Measurements from ENCODE around the gene MYL6B. TPM values are rescaled to one million over a fixed set of nuclear protein-coding genes. Genes with fewer than 3 reads are reported as not detected.

The MYL6B gene
- total RNA-seq, 1 donor from 2014 or later = 54.1 TPM

GRCh38 chr12:56143217-56143616 lies 9.2 kb upstream of the MYL6B start:
- H3K9me3 ChIP-seq (replicated peaks) = no peaks in the 10 kb centered on the region
- no peak for TF ChIP-seq CTCF (IDR thresholded peaks at IDR 0.05; ENCODE audit: borderline replicate concordance)
- no peaks in the 10 kb centered on the region for H3K27me3 ChIP-seq (ENCODE audit: low read depth)
- peak overlapping the region; percentile 89 for H3K27ac ChIP-seq (replicated peaks)
- peaks cover 65% of the 10 kb centered on the region for H3K36me3 ChIP-seq
- intact Hi-C loops (cut with micrococcal nuclease) = no loop called here
- peaks cover 42% of the 10 kb centered on the region for H3K4me1 ChIP-seq
- no peak overlapping the region for H3K4me3 ChIP-seq
- DNase-seq = no peak

GRCh38 chr12:56143870-56144269 lies 8.5 kb upstream of the MYL6B start:
- intact Hi-C loops (cut with micrococcal nuclease) = no loop called here

GRCh38 chr12:56145217-56145616 lies 7.2 kb upstream of the MYL6B start:
- TF ChIP-seq CTCF (IDR thresholded peaks at IDR 0.05; ENCODE audit: borderline replicate concordance) = no peak
- intact Hi-C loops (cut with micrococcal nuclease) = no loop called here
- peak overlapping the region; percentile 89 for H3K27ac ChIP-seq (replicated peaks)
- peaks cover 42% of the 10 kb centered on the region for H3K4me1 ChIP-seq
- peaks cover 45% of the 10 kb centered on the region for H3K36me3 ChIP-seq
- H3K9me3 ChIP-seq (replicated peaks) = no peaks in the 10 kb centered on the region
- no peaks in the 10 kb centered on the region for H3K27me3 ChIP-seq (ENCODE audit: low read depth)
- H3K4me3 ChIP-seq = no peak overlapping the region
- DNase-seq = no peak

More at GRCh38 chr12:56143870-56144269, 8.5 kb upstream of the MYL6B start:
- Histone ChIP-seq H3K4me1 (peaks cover 42% of the 10 kb centered on the region), H3K27ac (replicated peaks) (peak overlapping the region; percentile 89), H3K9me3 (replicated peaks) (no peaks in the 10 kb centered on the region), H3K4me3 (no peak overlapping the region), H3K27me3 (ENCODE audit: low read depth) (no peaks in the 10 kb centered on the region), H3K36me3 (peaks cover 58% of the 10 kb centered on the region)
- no peak for TF ChIP-seq CTCF (IDR thresholded peaks at IDR 0.05; ENCODE audit: borderline replicate concordance)
- peak; percentile 55 for DNase-seq

- Histone ChIP-seq H3K4me3 (no peak overlapping the region), H3K36me3 (peaks cover 34% of the 10 kb centered on the region), H3K27me3 (ENCODE audit: low read depth) (no peaks in the 10 kb centered on the region), H3K9me3 (replicated peaks) (no peaks in the 10 kb centered on the region), H3K27ac (replicated peaks) (peak overlapping the region; percentile 62), H3K4me1 (peaks cover 56% of the 10 kb centered on the region)
- no peak for DNase-seq
- TF ChIP-seq CTCF (IDR thresholded peaks at IDR 0.05; ENCODE audit: borderline replicate concordance) = no peak
- intact Hi-C loops (cut with micrococcal nuclease) = no loop called here
Measured at GRCh38 chr12:56146492-56147460, 5.6 kb upstream of the MYL6B start.

GRCh38 chr12:56150563-56150962 lies 1.8 kb upstream of the MYL6B start:
- no peaks in the 10 kb centered on the region for H3K9me3 ChIP-seq (replicated peaks)
- intact Hi-C loops (cut with micrococcal nuclease) = no loop called here
- no peak for TF ChIP-seq CTCF (IDR thresholded peaks at IDR 0.05; ENCODE audit: borderline replicate concordance)
- DNase-seq = no peak
- H3K36me3 ChIP-seq = no peaks in the 10 kb centered on the region
- H3K27me3 ChIP-seq (ENCODE audit: low read depth) = no peaks in the 10 kb centered on the region
- H3K27ac ChIP-seq (replicated peaks) = no peak overlapping the region
- H3K4me1 ChIP-seq = peaks cover 43% of the 10 kb centered on the region
- no peak overlapping the region for H3K4me3 ChIP-seq

All from left ventricle myocardium inferior (tissue), 1 donor.